Heart right ventricle (tissue), 16 donors: Measurements from ENCODE around the gene CCDC80. TPM values are rescaled to one million over a fixed set of nuclear protein-coding genes. Genes with fewer than 3 reads are reported as not detected.

Source experiments
- ATAC-seq, 8 donors: fragments of 200-7000 bp; cut with Tn5 transposase; one replicate each; pipeline ENCODE4 v1.9.1; 2020; ENCODE audit warnings: mild to moderate bottlenecking in 8 of 8, moderate library complexity in 8 of 8, moderate number of reproducible peaks in 1 of 8
- DNase-seq, 2 donors: peaks; one replicate each; pipeline ENCODE4 v3.0.0-alpha.2; 2020
- H3K27ac ChIP-seq, 10 donors: fragments of 200-600 bp; sonication (generic) in 2 of 10; one replicate each; pipeline versions ENCODE4 v1.5.0 to v1.8.0; 2020 to 2022; ENCODE audit warnings: mild to moderate bottlenecking in 3 of 10
- H3K27me3 ChIP-seq, 7 donors: fragments of 200-600 bp; one replicate each; pipeline ENCODE4 v1.8.0; 2021 to 2022; ENCODE audit warnings: mild to moderate bottlenecking in 2 of 7
- H3K36me3 ChIP-seq, 9 donors: fragments of 200-600 bp; sonication (generic) in 1 of 9; one replicate each; pipeline versions ENCODE4 v1.5.0 to v1.8.0; 2020 to 2022; ENCODE audit warnings: mild to moderate bottlenecking in 2 of 9
- H3K4me1 ChIP-seq, 9 donors: fragments of 200-600 bp; sonication (generic) in 1 of 9; one replicate each; pipeline versions ENCODE4 v1.5.0 to v1.8.0; 2020 to 2022; ENCODE audit warnings: mild to moderate bottlenecking in 4 of 9
- H3K4me3 ChIP-seq, 10 donors: fragments of 200-600 bp; sonication (generic) in 2 of 10; one replicate each; pipeline versions ENCODE4 v1.5.0 to v1.8.0; 2020 to 2022; ENCODE audit warnings: mild to moderate bottlenecking in 7 of 10, moderate library complexity in 2 of 10
- H3K9me3 ChIP-seq, 11 donors: fragments of 200-600 bp in 10 of 11; sonication (generic) in 2 of 11; one replicate each; pipeline versions ENCODE4 v1.5.0 to v1.8.0; 2013 to 2022; ENCODE audit warnings: mild to moderate bottlenecking in 2 of 11, control low read depth in 1 of 11, moderate library complexity in 1 of 11
- CTCF ChIP-seq, 9 donors: fragments of 200-600 bp; sonication (generic) in 2 of 9; IDR thresholded peaks; one replicate each; pipeline versions ENCODE4 v1.5.0 to v1.8.0; 2021 to 2022; ENCODE audit warnings: antibody characterized with exemption in 9 of 9, mild to moderate bottlenecking in 5 of 9, moderate library complexity in 1 of 9
- WGBS, 2 donors: extraction: QIAGEN DNeasy Blood & Tissue Kit; methylation state at CpG; one replicate each; pipeline ENCODE4 v1.1.7; 2013; ENCODE audit warnings: inconsistent platforms in 1 of 2; 5-methylcytosine and 5-hydroxymethylcytosine counted together
- intact Hi-C, 10 donors: fragments of 100-400 bp; cut with DNase I; formaldehyde crosslinking; loops; one replicate each; pipeline versions ENCODE4 v1.11.1 to v1.14.2; 2022
- polyA plus RNA-seq, 2 donors: library from polyadenylated mRNA; stranded (reverse); fragments of 200-250 nt; gene quantifications; one replicate each; pipeline ENCODE4 v1.2.3, GENCODE V29; 2013
- total RNA-seq, 10 donors: library from RNA; stranded (reverse); fragmentation: NEBNext Ultra II Directional in 3 of 10; extraction: Animal tissue kit (Norgen Biotek cat#: 25700) in 3 of 10; gene quantifications; one replicate each; pipeline versions ENCODE4 v1.2.1 to v1.2.4, GENCODE V29; 2021 to 2023
- donor health status: Arrhythmogenic right ventricular cardiomyopathy.
- donor health status: ischemic (EF 13 %, LVEDD 7.1; RV severe dilation, severe dysfunction).
- donor health status: healthy with polysubstance abuse.
- donor health status: DM: no; HTN: yes; CAD: no.
- donor health status: DM: no; HTN: no; CAD: no.
- donor health status: ischemic (EF 25% LVEDD 6.9; RV normal size, moderate dysfunction).
- donor health status: ischemic (EF 25% LVEDD 5.7; RV mildly dilated, moderate dysfunction).
- donor health status: healthy.
- donor health status: DM: yes; HTN: yes; CAD: no.
- donor health status: Ischemic cardiomyopathy.
- donor health status: ischemic (EF 35%, LVEDD 5.7; RV mildly dilated, moderate dysfunction).
- donor health status: nonischemic (EF 11% LVEDD 7.7; RV severe dilation, severe dysfunction).
- donor health status: DM: yes; HTN: yes; CAD: no.
- donor health status: PGD.
- donor health status: ischemic (EF 29% LVEDD 5.4; RV normal size, mild dysfunction).
- donor health status: nonischemic (EF 23%, LVEDD 6.1; RV moderate dilation, normal function).

The CCDC80 gene
- total and polyA plus RNA-seq, 12 donors: 19.8 to 223 (median 87.1) TPM

- intact Hi-C loops: loop anchor here in 3 of 10 donors (5.0 to 10.0 kb wide), 4 partner anchors 59 to 399 kb away; partner anchors contain the start of gene CCDC80 (in 1 of the 3)
- peak in 1 of 8 donors; percentile 20 for ATAC-seq
- peaks cover 0 to 3% (median 0%) of the 10 kb centered on the region in 9 donors for H3K4me1 ChIP-seq
- H3K27ac ChIP-seq: no peak overlapping the region
- no peak overlapping the region for H3K4me3 ChIP-seq
- DNase-seq: no peak
- no peak for TF ChIP-seq CTCF (IDR thresholded peaks at IDR 0.05)
- peaks cover 0 to 94% (median 21%) of the 10 kb centered on the region in 9 donors for H3K36me3 ChIP-seq
- no peaks in the 10 kb centered on the region for H3K27me3 ChIP-seq
- H3K9me3 ChIP-seq: no peaks in the 10 kb centered on the region
Observed at GRCh38 chr3:112585782-112586181, 55.2 kb downstream of the CCDC80 start.

GRCh38 chr3:112583105-112583504 is 57.8 kb downstream of the CCDC80 start:
- no peaks in the 10 kb centered on the region for H3K9me3 ChIP-seq
- peaks cover 0 to 16% (median 0%) of the 10 kb centered on the region in 9 donors for H3K4me1 ChIP-seq
- no peak for TF ChIP-seq CTCF (IDR thresholded peaks at IDR 0.05)
- intact Hi-C loops: loop anchor here in 9 of 10 donors (2.0 to 10.0 kb wide), 9 partner anchors 62 to 404 kb away; partner anchors contain the start of genes CD200R1 (in 3 of the 9) and CCDC80 (in 1 of the 9)
- H3K4me3 ChIP-seq: no peak overlapping the region
- ATAC-seq: no peak
- no peak for DNase-seq
- H3K27me3 ChIP-seq: no peaks in the 10 kb centered on the region
- H3K27ac ChIP-seq: no peak overlapping the region
- WGBS, 2 donors: 84 to 85% methylated on average over 3 of the region's 3 CpGs
- H3K36me3 ChIP-seq: peaks cover 0 to 95% (median 21%) of the 10 kb centered on the region in 9 donors

DNA sequence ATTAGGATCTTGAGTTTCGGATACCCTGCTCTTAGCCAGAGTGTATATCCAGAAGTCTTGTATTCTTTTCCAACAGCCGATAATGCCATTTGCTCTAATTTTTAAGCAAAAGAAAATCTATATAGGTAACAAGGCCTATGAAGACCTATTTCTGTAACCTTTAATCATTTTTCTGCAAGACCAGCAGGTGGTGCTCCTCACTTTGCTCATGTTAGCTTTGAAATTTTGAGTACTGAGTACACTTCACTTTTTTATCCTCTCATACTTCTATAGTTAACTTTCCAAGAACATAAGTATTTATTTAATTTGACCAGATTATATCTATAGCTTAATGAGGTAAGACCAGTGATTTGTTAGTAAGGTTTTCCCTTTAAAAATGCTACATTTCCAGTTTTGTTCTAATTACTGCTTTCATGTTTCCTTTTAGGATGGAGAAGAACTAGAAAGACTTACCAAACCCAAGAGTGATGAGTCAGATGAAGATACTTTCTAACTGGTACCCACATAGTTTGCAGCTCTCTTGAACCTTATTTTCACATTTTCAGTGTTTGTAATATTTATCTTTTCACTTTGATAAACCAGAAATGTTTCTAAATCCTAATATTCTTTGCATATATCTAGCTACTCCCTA is 58.6 kb downstream of the CCDC80 start:
- DNase-seq (peak in 1 of 2 donors; percentile 19), ATAC-seq (no peak)
- Histone ChIP-seq H3K4me1 (peaks cover 0 to 16% (median 0%) of the 10 kb centered on the region in 9 donors), H3K27me3 (no peaks in the 10 kb centered on the region), H3K9me3 (no peaks in the 10 kb centered on the region), H3K27ac (no peak overlapping the region), H3K36me3 (peaks cover 0 to 96% (median 21%) of the 10 kb centered on the region in 9 donors), H3K4me3 (no peak overlapping the region)
- TF ChIP-seq CTCF (IDR thresholded peaks at IDR 0.05): peak; percentile 25 to 76 (median 66)
- intact Hi-C loops: loop anchor here in 9 of 10 donors (2.0 to 10.0 kb wide), 9 partner anchors 62 to 405 kb away; partner anchors contain the start of genes CD200R1 (in 3 of the 9) and CCDC80 (in 1 of the 9)
- 68 to 70% methylated on average over 2 of the region's 2 CpGs for WGBS, 2 donors

- H3K4me1 ChIP-seq: peaks cover 0 to 16% (median 0%) of the 10 kb centered on the region in 9 donors
- no peaks in the 10 kb centered on the region for H3K27me3 ChIP-seq
- peak overlapping the region in 5 of 10 donors; percentile 17 to 48 (median 20) for H3K27ac ChIP-seq
- TF ChIP-seq CTCF (IDR thresholded peaks at IDR 0.05): no peak
- ATAC-seq (peak in 2 of 8 donors; percentile 26 to 38), DNase-seq (no peak)
- intact Hi-C loops: loop anchor here in 8 of 10 donors (5.0 to 10.0 kb wide), 7 partner anchors 65 to 408 kb away; partner anchors contain the start of genes CD200R1 (in 3 of the 8) and CCDC80 (in 1 of the 8)
- H3K4me3 ChIP-seq: no peak overlapping the region
- WGBS, 2 donors: 76 to 77% methylated on average over 3 of the region's 3 CpGs
- H3K36me3 ChIP-seq: peaks cover 0 to 90% (median 14%) of the 10 kb centered on the region in 9 donors
- no peaks in the 10 kb centered on the region for H3K9me3 ChIP-seq
Observed at GRCh38 chr3:112579697-112580096, 61.2 kb downstream of the CCDC80 start.
